K562 (cell line): ENCODE results near the gene SDCCAG8. TPM values are rescaled to one million over a fixed set of nuclear protein-coding genes. Genes with fewer than 3 reads are reported as not detected.

Source experiments
- BCOR ChIP-seq: fragments of 450-650 bp; IDR thresholded peaks from 2 replicates; pipeline ENCODE4 v1.6.1; 2016
- BDP1 ChIP-seq: IDR thresholded peaks from 3 replicates; pipeline ENCODE4 v1.6.1; 2011; ENCODE audit not compliant: insufficient read length, insufficient read depth
- BRD9 ChIP-seq: fragments of 450-650 bp; IDR thresholded peaks from 2 replicates; pipeline ENCODE4 v1.6.1; 2018; ENCODE audit warnings: low read depth; ENCODE audit not compliant: partially characterized antibody
- MTA2 ChIP-seq: fragments of 450-650 bp; IDR thresholded peaks from 2 replicates; pipeline ENCODE4 v1.6.1; 2016; ENCODE audit warnings: low read depth
- MYC ChIP-seq, 2 experiments: fragments of 250-450 bp in 1 of 2; sonication (Bioruptor Pico) in 1 of 2; IDR thresholded peaks; 2 replicates each; pipeline versions ENCODE4 v1.5.1 to v1.6.1; 2012 to 2021; ENCODE audit warnings: low read depth in 2 of 2, borderline replicate concordance in 1 of 2, improper control_type of control experiment in 1 of 2, low read length in 1 of 2, mild to moderate bottlenecking in 1 of 2, moderate library complexity in 1 of 2
- NCOR1 ChIP-seq: fragments of 450-650 bp; IDR thresholded peaks from 2 replicates; pipeline ENCODE4 v1.6.1; 2016; ENCODE audit warnings: mild to moderate bottlenecking, moderate library complexity
- NFYB ChIP-seq: IDR thresholded peaks from 2 replicates; pipeline ENCODE4 v1.6.1; 2011; ENCODE audit warnings: mild to moderate bottlenecking, moderate library complexity; ENCODE audit not compliant: insufficient read length; ENCODE audit errors: extremely low read depth
- SMAD2 ChIP-seq: fragments of 150-350 bp; IDR thresholded peaks from 2 replicates; pipeline ENCODE4 v1.6.1; 2014; ENCODE audit warnings: low read depth, mild to moderate bottlenecking, low read length
- SMARCA5 ChIP-seq: fragments of 450-650 bp; IDR thresholded peaks from 2 replicates; pipeline ENCODE4 v1.6.1; 2016
- TBL1XR1 ChIP-seq, 2 experiments: IDR thresholded peaks; 2 replicates each; pipeline ENCODE4 v1.6.1; 2012; ENCODE audit warnings: improper control_type of control experiment in 2 of 2, low read length in 2 of 2, mild to moderate bottlenecking in 1 of 2
- TBP ChIP-seq: optimal IDR thresholded peaks from 2 replicates; pipeline ENCODE3; 2011; ENCODE audit warnings: low read depth, low read length, improper control_type of control experiment
- U2AF1 ChIP-seq: fragments of 200-400 bp; formaldehyde crosslinking; optimal IDR thresholded peaks from 2 replicates; pipeline ENCODE3; 2017; ENCODE audit warnings: mild to moderate bottlenecking, low read depth, low read length, moderate library complexity
- ZEB2 ChIP-seq: fragments of 450-650 bp; IDR thresholded peaks from 2 replicates; pipeline ENCODE4 v1.6.1; 2016
- ZNF282 ChIP-seq: sonication (generic); formaldehyde crosslinking; IDR thresholded peaks from 2 replicates; pipeline ENCODE4 v1.8.1; 2023; ENCODE audit warnings: missing genetic modification reagents
- polyA plus RNA-seq, 8 experiments: library from polyadenylated mRNA; depleted of rRNA in 4 of 8; stranded (reverse) in 5 of 8; unstranded in 3 of 8; fragments of >200 nt; fragmentation: Nextera tagmentation in 2 of 8; fragmentation: Illumina TruSeq in 1 of 8; extraction: Ambion mirVana in 2 of 8; extraction: Trizol in 1 of 8; gene quantifications; 2 replicates each; pipeline versions ENCODE4 v1.2.1 to v1.2.3, GENCODE V29; 2011 to 2014; ENCODE audit warnings: inconsistent platforms in 1 of 8, missing spikeins in 1 of 8
- total RNA-seq, 7 experiments: library from RNA; depleted of rRNA in 6 of 7; stranded (reverse); fragments of >200 nt in 6 of 7; fragmentation: Illumina TruSeq in 2 of 7; extraction: Trizol in 2 of 7; gene quantifications; 2 replicates each; pipeline versions ENCODE4 v1.2.1 to v1.2.3, GENCODE V29; 2011 to 2021; ENCODE audit warnings: low replicate concordance in 1 of 7
- TF ChIP-seq, protein P1 (sequence below): fragments of 250-450 bp; sonication (Bioruptor Pico); IDR thresholded peaks from 2 replicates; pipeline ENCODE4 v1.8.0; 2022; ENCODE audit warnings: moderate library complexity, mild to moderate bottlenecking, inconsistent platforms
- TF ChIP-seq, protein P2 (sequence below): conservative IDR thresholded peaks from 2 replicates; pipeline ENCODE4 v1.6.1; 2011; ENCODE audit warnings: low read depth, mild to moderate bottlenecking, low read length; ENCODE audit not compliant: control insufficient read depth
- TF ChIP-seq, protein P3 (sequence below): fragments of 450-650 bp; IDR thresholded peaks from 2 replicates; pipeline ENCODE4 v1.6.1; 2016; ENCODE audit warnings: missing biosample characterization, missing genetic modification characterization
- TF ChIP-seq, protein P4 (sequence below), 3 experiments: fragments of 200-800 bp in 1 of 3; fragments of 250-450 bp in 1 of 3; fragments of 450-650 bp in 1 of 3; sonication (Bioruptor Pico) in 1 of 3; sonication (Bioruptor generic) in 1 of 3; formaldehyde crosslinking in 1 of 3; IDR thresholded peaks; 2 replicates each; pipeline versions ENCODE4 v1.6.1 to v1.8.0; 2016 to 2022; ENCODE audit warnings: mild to moderate bottlenecking in 2 of 3, missing genetic modification characterization in 2 of 3, missing compliant biosample characterization in 1 of 3, moderate library complexity in 1 of 3
- TF ChIP-seq, protein P5 (sequence below): fragments of 250-450 bp; sonication (Bioruptor Pico); IDR thresholded peaks from 2 replicates; pipeline ENCODE4 v1.5.0; 2020; ENCODE audit warnings: mild to moderate bottlenecking

Gene SDCCAG8
- total and polyA plus RNA-seq, 9 of the 15 experiments (the other 6 are each of a cell fraction or from before 2014, with no cell fraction given), result 17.9 to 36.7 (median 25.4) TPM

DNA sequence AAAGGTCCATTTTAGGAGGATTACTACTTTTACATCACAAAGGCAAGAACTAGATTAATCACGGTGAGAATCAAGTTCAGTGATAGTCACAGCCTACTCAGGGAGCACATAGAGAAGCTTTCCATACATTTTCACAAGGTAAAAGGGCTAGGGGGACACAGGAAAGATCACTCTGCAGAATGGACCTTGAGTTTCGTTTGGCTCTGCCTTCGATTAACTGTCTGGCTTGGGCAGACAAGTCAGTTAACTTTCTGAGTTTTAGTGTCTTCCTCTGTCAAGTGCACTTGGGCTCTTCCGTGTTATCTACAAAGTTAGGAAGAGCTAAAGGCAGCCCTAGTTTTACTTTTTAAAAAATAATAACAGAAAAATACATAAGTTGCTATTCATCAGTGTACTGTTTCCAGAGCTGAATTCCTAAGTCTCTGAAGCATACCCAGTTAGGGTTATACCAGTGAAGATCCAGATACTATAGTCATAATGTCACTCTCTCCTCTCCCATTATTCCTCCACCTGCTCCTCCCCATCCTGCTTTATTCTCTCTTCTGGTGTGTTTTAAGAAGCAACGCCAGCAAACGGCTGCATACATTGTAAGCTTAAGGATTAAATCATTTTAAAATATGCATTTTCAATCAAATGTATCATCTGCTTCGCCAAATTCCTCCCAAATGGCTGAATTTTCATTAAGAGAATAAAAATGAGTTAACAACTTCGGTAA, 2.5 kb upstream of the SDCCAG8 start (continued):
- TF ChIP-seq SMARCA5 (no peak), BCOR (no peak), TBP (no peak), ZNF282 (CRISPR knock-in tag) (no peak), MYC (IDR thresholded peaks at IDR 0.05; ENCODE audit: low read depth, low read length) (no peak), MYC (CRISPR knock-in tag; IDR thresholded peaks at IDR 0.05; ENCODE audit: borderline replicate concordance, low read depth) (no peak), NCOR1 (no peak), MTA2 (no peak), TBL1XR1 (IDR thresholded peaks at IDR 0.05; ENCODE audit: low read length in 2 of 2) (no peak), SMAD2 (no peak), U2AF1 (no peak), BRD9 (no peak), BDP1 (no peak), ZEB2 (no peak), NFYB (no peak)
- TF ChIP-seq, protein P1, sequence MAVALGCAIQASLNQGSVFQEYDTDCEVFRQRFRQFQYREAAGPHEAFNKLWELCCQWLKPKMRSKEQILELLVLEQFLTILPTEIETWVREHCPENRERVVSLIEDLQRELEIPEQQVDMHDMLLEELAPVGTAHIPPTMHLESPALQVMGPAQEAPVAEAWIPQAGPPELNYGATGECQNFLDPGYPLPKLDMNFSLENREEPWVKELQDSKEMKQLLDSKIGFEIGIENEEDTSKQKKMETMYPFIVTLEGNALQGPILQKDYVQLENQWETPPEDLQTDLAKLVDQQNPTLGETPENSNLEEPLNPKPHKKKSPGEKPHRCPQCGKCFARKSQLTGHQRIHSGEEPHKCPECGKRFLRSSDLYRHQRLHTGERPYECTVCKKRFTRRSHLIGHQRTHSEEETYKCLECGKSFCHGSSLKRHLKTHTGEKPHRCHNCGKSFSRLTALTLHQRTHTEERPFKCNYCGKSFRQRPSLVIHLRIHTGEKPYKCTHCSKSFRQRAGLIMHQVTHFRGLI (CRISPR knock-in tag), result no peak
- TF ChIP-seq, protein P2, sequence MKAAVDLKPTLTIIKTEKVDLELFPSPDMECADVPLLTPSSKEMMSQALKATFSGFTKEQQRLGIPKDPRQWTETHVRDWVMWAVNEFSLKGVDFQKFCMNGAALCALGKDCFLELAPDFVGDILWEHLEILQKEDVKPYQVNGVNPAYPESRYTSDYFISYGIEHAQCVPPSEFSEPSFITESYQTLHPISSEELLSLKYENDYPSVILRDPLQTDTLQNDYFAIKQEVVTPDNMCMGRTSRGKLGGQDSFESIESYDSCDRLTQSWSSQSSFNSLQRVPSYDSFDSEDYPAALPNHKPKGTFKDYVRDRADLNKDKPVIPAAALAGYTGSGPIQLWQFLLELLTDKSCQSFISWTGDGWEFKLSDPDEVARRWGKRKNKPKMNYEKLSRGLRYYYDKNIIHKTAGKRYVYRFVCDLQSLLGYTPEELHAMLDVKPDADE, result no peak
- TF ChIP-seq, protein P3, sequence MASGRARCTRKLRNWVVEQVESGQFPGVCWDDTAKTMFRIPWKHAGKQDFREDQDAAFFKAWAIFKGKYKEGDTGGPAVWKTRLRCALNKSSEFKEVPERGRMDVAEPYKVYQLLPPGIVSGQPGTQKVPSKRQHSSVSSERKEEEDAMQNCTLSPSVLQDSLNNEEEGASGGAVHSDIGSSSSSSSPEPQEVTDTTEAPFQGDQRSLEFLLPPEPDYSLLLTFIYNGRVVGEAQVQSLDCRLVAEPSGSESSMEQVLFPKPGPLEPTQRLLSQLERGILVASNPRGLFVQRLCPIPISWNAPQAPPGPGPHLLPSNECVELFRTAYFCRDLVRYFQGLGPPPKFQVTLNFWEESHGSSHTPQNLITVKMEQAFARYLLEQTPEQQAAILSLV (tag), result no peak
- TF ChIP-seq, protein P4, sequence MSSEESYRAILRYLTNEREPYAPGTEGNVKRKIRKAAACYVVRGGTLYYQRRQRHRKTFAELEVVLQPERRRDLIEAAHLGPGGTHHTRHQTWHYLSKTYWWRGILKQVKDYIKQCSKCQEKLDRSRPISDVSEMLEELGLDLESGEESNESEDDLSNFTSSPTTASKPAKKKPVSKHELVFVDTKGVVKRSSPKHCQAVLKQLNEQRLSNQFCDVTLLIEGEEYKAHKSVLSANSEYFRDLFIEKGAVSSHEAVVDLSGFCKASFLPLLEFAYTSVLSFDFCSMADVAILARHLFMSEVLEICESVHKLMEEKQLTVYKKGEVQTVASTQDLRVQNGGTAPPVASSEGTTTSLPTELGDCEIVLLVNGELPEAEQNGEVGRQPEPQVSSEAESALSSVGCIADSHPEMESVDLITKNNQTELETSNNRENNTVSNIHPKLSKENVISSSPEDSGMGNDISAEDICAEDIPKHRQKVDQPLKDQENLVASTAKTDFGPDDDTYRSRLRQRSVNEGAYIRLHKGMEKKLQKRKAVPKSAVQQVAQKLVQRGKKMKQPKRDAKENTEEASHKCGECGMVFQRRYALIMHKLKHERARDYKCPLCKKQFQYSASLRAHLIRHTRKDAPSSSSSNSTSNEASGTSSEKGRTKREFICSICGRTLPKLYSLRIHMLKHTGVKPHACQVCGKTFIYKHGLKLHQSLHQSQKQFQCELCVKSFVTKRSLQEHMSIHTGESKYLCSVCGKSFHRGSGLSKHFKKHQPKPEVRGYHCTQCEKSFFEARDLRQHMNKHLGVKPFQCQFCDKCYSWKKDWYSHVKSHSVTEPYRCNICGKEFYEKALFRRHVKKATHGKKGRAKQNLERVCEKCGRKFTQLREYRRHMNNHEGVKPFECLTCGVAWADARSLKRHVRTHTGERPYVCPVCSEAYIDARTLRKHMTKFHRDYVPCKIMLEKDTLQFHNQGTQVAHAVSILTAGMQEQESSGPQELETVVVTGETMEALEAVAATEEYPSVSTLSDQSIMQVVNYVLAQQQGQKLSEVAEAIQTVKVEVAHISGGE (CRISPR knock-in tag; IDR thresholded peaks at IDR 0.05), result no peak
- TF ChIP-seq, protein P5, sequence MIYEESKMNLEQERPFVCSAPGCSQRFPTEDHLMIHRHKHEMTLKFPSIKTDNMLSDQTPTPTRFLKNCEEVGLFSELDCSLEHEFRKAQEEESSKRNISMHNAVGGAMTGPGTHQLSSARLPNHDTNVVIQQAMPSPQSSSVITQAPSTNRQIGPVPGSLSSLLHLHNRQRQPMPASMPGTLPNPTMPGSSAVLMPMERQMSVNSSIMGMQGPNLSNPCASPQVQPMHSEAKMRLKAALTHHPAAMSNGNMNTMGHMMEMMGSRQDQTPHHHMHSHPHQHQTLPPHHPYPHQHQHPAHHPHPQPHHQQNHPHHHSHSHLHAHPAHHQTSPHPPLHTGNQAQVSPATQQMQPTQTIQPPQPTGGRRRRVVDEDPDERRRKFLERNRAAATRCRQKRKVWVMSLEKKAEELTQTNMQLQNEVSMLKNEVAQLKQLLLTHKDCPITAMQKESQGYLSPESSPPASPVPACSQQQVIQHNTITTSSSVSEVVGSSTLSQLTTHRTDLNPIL (CRISPR knock-in tag), result peak; percentile 44; the same call in 1 of the 2 replicates
